ENCODE measurements around the gene ZNF273.
"Not testable (repeated sequence)": the region's sequence is repeated elsewhere in the genome, so short reads cannot be mapped to it uniquely, and the experiment has no call there.

Gene ZNF273

GRCh38 chr7:64890761-64891362, 12.2 kb upstream of the ZNF273 start:
- DNase-seq = no peak

DNA sequence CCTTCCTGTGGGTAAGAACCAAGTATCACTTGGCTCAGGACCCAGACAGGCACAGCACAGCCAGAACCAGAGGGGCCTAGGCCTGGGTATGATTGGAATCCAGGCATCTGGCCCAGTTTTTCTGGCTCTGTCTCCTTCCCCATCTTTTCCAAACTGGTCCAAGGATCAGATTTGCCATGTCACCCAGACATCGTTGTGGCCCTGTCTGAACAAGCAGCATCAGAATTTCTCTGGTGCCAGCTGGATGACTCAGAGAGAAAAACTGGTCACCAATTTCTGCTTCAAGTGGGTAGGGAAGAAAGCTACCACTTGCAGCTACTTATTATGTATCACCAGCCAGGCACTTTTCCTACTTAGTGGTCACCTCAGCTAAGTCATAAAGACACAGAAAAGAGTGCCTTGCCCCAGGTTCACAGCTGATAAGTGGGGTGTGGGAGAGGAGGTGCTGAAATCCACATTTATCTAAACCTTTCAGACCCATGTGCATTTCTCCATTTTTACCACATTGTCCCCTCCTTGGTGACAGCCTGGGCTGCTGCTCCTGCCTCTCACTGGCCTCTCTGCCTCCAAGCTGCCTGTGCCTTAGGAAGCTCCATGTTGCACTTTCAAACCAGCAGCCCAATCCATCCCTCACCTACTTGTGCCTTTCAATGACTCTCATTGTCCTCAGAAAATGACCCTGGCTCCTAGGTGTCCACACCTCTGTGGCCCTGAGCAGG, 11.6 kb upstream of the ZNF273 start:
- DNase-seq = not testable (repeated sequence)

DNA sequence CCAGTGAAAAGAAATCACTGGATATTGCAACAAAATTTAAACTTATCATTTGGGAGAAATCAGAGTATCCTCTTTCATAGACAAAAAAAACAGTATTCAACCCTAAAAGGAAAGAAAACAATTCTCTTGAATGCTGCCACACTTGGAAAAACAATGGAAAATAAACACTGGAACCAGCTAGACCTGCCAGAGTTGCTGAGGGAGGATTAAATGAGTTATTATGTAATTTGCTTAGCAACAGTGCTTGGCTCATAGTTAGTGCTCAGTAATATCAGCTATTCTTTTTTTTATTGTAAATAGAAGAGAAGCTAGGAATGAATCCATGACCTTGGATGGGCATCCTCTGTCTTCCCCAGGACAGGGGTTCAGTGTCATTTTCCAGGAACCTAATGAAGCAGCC, 11.0 kb upstream of the ZNF273 start:
- no peak for DNase-seq

- no peak for DNase-seq
These were observed 10.3 kb upstream of the ZNF273 start for GRCh38 chr7:64892666-64893309.

- DNase-seq = no peak
These were observed 9.7 kb upstream of the ZNF273 start for GRCh38 chr7:64893401-64893800.

DNA sequence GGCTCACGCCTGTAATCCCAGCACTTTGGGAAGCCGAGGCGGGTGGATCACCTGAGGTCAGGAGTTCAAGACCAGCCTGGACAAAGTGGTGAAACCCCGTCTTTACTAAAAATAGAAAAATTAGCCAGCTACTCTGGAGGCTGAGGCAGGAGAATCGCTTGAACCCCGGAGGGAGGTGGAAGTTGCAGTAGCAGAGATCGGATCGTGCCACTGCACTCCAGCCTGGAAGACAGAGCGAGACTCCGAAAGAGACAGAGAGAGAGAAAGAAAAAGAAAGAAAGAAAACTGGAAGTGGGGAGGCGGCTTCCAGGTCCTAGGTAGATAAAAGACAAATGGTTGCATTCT, 640 bp upstream of the ZNF273 start:
- not testable (repeated sequence) for DNase-seq

DNA sequence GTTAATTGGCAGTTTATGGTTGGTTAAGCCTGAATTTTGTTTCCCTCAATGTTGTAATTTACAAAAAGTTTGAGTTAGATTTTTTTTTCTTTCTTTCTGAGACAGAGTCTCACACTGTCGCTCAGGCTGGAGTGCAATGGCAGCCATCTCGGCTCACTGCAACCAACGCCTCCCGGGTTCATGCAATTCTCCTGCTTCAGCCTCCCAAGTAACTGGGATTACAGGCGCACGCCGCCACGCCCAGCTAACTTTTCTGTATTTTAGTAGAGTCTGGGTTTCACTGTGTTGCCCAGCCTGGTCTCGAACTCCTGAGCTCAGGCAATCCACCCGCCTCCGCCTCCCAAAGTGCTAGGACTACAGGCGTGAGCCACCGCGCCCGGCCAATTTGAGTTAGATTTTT, 935 bp downstream of the ZNF273 start:
- no peak for DNase-seq

- no peak for DNase-seq
These were observed 2.1 kb downstream of the ZNF273 start for GRCh38 chr7:64905133-64905532.

GRCh38 chr7:64905547-64905946, 2.5 kb downstream of the ZNF273 start:
- no peak for DNase-seq

- no peak for DNase-seq
These were observed 4.7 kb downstream of the ZNF273 start for GRCh38 chr7:64907641-64908326.

DNA sequence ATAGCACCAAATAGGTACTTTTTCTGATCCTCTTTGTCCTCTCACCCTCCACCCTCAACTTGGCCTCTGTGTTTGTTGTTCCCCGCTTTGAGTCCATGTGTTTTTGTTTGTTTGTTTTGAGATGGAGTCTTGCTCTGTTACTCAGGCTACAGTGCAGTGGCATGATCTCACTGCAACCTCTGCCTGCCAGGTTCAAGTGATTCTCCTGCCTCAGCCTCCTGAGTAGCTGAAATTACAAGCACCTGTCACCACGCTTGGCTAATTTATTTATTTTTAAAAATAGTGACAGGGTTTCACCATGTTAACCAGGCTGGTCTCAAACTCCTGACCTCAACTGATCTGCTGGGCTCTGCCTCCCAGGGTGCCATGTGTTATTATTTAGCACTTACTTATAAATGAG, 5.3 kb downstream of the ZNF273 start:
- DNase-seq = no peak

- DNase-seq = no peak
These were observed 11.5 kb downstream of the ZNF273 start for GRCh38 chr7:64914557-64914956.

GRCh38 chr7:64915301-64915700, 12.2 kb downstream of the ZNF273 start:
- not testable (repeated sequence) for DNase-seq

GRCh38 chr7:64928252-64929187, 25.4 kb downstream of the ZNF273 start:
- not testable (repeated sequence) for DNase-seq

DNA sequence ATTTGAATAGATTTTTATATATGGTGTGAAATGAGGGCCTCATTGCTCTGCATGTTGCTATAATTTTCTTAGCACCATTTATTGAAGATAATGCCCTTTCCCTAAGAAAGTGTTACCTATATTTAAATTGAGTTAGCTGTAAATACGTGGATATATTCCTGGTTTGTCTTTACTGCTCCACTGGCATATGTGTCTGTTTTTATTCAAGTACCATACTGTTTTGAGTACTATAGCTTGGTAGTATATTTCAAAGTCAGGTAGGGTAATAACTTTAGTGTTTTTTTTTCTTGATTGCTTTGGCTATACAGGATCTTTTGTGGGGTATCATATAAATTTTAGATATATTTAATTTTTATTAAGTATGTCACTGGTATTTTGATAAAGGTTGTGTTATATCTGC, 31.4 kb downstream of the ZNF273 start:
- no peak for DNase-seq

- no peak for DNase-seq
These were observed 35.5 kb downstream of the ZNF273 start for GRCh38 chr7:64938540-64938939.

- not testable (repeated sequence) for DNase-seq
These were observed 36.9 kb downstream of the ZNF273 start for GRCh38 chr7:64940021-64940420.

- DNase-seq = not testable (repeated sequence)
These were observed 41.8 kb downstream of the ZNF273 start for GRCh38 chr7:64944667-64945502.

GRCh38 chr7:64945503-64946175, 42.6 kb downstream of the ZNF273 start:
- DNase-seq = no peak

DNA sequence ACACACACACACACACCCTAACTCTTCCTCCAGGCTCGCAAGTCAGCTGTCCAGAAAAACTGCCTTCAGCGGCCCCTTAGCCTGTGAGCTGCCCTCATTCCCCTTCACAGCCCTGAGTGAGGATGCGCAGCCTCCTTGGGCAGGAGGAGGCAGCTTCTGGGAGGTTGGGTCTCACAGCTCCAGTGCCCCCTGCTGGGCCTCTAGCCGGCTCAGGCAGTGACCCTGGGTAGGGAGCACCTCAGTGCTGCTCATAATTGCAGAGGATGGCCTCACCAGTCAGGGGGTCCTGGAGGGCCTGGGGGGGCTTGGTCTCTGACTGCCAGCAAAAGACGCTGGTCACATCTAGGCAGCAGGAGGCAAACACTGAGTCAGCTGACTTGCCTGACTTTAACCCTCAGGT, 43.7 kb downstream of the ZNF273 start:
- no peak for DNase-seq

Data from activated gamma-delta T cell (primary cell).